ENCODE results near the gene MEIOSIN. TPM values are rescaled to one million over a fixed set of nuclear protein-coding genes. Genes with fewer than 3 reads are reported as not detected.

Gene MEIOSIN
- polyA plus RNA-seq, 1 donor from 2014 or later, result not detected

DNA sequence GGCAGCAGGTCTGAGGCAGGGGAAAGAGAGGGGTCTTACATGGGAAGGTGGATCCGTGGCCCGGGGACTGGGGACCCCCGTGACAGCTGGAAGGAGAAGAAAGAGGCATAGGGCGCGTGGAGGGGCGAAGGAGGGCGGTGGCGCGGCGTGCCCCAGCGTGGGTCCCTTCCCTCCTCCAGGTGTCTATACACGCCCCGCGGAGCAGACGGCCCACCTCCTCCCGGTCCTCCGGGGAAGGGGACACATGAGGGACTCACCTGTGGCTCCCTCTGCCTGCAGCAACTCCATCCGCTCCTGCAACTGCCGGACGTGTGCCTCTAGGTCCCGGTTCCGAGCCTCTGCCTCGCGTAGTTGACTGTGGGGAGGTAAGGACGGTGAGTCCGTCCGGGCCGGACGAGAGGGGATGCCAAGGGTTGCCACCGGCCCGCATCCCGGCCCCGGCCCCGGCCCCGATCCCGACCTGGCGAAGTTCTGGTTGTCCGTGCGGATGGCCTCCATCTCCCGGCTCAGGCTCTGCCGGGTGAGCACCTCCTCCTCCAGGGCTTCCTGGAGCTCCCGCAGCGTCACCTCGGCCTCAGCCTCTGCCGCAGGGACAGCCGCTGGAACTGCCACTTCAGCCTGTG, 38.2 kb downstream of the MEIOSIN start:
- Histone ChIP-seq H2AFZ (ENCODE audit: low read depth, low read length) (no peak overlapping the region), H3K36me3 (ENCODE audit: insufficient read depth, low read length) (no peaks in the 10 kb centered on the region), H3K79me2 (replicated peaks; ENCODE audit: insufficient read depth, low read length) (no peaks in the 10 kb centered on the region), H3K9me3 (ENCODE audit: low read length) (no peaks in the 10 kb centered on the region), H4K20me1 (ENCODE audit: insufficient read depth) (no peaks in the 10 kb centered on the region), H3K9ac (ENCODE audit: low read length) (no peak overlapping the region), H3K9me2 (ENCODE audit: insufficient read depth, low read length) (no peaks in the 10 kb centered on the region), H3K4me2 (ENCODE audit: low read length) (no peak overlapping the region), H3K27ac (ENCODE audit: low read length) (no peak overlapping the region), H3K4me3 (ENCODE audit: low read length) (no peak overlapping the region), H3K27me3 (ENCODE audit: insufficient read depth, low read depth, low read length) (peaks cover 22% of the 10 kb centered on the region), H3F3A (ENCODE audit: insufficient read depth, low read length, poor library complexity, severe bottlenecking) (no peaks in the 10 kb centered on the region)
- TF ChIP-seq, protein P1, sequence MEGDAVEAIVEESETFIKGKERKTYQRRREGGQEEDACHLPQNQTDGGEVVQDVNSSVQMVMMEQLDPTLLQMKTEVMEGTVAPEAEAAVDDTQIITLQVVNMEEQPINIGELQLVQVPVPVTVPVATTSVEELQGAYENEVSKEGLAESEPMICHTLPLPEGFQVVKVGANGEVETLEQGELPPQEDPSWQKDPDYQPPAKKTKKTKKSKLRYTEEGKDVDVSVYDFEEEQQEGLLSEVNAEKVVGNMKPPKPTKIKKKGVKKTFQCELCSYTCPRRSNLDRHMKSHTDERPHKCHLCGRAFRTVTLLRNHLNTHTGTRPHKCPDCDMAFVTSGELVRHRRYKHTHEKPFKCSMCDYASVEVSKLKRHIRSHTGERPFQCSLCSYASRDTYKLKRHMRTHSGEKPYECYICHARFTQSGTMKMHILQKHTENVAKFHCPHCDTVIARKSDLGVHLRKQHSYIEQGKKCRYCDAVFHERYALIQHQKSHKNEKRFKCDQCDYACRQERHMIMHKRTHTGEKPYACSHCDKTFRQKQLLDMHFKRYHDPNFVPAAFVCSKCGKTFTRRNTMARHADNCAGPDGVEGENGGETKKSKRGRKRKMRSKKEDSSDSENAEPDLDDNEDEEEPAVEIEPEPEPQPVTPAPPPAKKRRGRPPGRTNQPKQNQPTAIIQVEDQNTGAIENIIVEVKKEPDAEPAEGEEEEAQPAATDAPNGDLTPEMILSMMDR (IDR thresholded peaks at IDR 0.05; ENCODE audit: poor library complexity, severe bottlenecking), result no peak
- no peak for TF ChIP-seq MXI1 (conservative IDR thresholded peaks at IDR 0.05; ENCODE audit: poor library complexity, severe bottlenecking)
- no peak for TF ChIP-seq EP300 (conservative IDR thresholded peaks at IDR 0.05; ENCODE audit: poor library complexity, severe bottlenecking)
- no peak for TF ChIP-seq EZH2 (IDR thresholded peaks at IDR 0.05; ENCODE audit: borderline replicate concordance, insufficient read depth, low read length, poor library complexity, severe bottlenecking)
- no peak for TF ChIP-seq POLR2AphosphoS5 (IDR thresholded peaks at IDR 0.05)
- TF ChIP-seq, protein P2, sequence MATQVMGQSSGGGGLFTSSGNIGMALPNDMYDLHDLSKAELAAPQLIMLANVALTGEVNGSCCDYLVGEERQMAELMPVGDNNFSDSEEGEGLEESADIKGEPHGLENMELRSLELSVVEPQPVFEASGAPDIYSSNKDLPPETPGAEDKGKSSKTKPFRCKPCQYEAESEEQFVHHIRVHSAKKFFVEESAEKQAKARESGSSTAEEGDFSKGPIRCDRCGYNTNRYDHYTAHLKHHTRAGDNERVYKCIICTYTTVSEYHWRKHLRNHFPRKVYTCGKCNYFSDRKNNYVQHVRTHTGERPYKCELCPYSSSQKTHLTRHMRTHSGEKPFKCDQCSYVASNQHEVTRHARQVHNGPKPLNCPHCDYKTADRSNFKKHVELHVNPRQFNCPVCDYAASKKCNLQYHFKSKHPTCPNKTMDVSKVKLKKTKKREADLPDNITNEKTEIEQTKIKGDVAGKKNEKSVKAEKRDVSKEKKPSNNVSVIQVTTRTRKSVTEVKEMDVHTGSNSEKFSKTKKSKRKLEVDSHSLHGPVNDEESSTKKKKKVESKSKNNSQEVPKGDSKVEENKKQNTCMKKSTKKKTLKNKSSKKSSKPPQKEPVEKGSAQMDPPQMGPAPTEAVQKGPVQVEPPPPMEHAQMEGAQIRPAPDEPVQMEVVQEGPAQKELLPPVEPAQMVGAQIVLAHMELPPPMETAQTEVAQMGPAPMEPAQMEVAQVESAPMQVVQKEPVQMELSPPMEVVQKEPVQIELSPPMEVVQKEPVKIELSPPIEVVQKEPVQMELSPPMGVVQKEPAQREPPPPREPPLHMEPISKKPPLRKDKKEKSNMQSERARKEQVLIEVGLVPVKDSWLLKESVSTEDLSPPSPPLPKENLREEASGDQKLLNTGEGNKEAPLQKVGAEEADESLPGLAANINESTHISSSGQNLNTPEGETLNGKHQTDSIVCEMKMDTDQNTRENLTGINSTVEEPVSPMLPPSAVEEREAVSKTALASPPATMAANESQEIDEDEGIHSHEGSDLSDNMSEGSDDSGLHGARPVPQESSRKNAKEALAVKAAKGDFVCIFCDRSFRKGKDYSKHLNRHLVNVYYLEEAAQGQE (IDR thresholded peaks at IDR 0.05; ENCODE audit: borderline replicate concordance), result no peak
- no peak for TF ChIP-seq TAF1 (IDR thresholded peaks at IDR 0.05; ENCODE audit: low read depth)
- no peak for TF ChIP-seq SMC3 (conservative IDR thresholded peaks at IDR 0.05; ENCODE audit: poor library complexity)
- no peak for TF ChIP-seq RAD21 (conservative IDR thresholded peaks at IDR 0.05)

DNA sequence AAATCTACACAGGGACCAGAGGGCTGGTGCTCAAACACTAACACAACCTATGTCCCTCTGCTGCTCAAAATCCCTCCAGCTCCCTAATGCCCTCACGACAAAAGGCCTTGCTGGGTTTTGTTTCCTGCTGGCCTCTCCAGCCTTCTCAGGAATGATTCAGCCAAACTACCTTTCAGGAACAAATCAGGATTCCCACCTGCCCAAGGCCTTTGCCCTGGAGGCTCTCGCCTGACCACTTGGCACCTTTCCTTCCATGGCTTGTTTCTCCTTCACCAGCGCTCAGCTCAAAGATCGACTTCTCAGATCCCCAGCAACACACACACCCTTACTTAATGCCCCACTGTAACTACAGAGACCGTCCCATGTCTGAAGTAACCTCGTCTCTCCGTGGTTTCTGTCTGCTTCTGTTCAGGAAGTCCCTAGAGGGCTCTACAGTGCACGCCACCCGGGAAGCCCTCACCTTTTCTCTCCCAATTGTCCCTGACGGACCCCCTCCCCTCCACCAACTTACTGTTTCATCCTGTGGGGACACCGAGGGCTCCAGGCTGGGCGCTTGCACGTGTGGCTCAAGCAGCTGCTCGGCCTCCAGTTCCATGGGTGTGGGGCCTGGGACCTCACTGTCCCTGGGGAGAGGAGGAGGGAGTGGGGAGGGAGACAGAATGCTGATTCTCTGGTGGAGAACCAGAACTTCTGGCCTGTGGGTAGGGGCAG, 39.0 kb downstream of the MEIOSIN start:
- no peak for TF ChIP-seq EP300 (conservative IDR thresholded peaks at IDR 0.05; ENCODE audit: poor library complexity, severe bottlenecking)
- TF ChIP-seq SMC3 (conservative IDR thresholded peaks at IDR 0.05; ENCODE audit: poor library complexity), result no peak
- no peak for TF ChIP-seq RAD21 (conservative IDR thresholded peaks at IDR 0.05)
- TF ChIP-seq TAF1 (IDR thresholded peaks at IDR 0.05; ENCODE audit: low read depth), result no peak
- TF ChIP-seq POLR2AphosphoS5 (IDR thresholded peaks at IDR 0.05), result no peak
- TF ChIP-seq, protein P1 (IDR thresholded peaks at IDR 0.05; ENCODE audit: poor library complexity, severe bottlenecking), result no peak
- TF ChIP-seq MXI1 (conservative IDR thresholded peaks at IDR 0.05; ENCODE audit: poor library complexity, severe bottlenecking), result no peak
- no peak overlapping the region for H3K4me2 ChIP-seq (ENCODE audit: low read length)
- H3K9me2 ChIP-seq (ENCODE audit: insufficient read depth, low read length), result no peaks in the 10 kb centered on the region
- no peaks in the 10 kb centered on the region for H3K9me3 ChIP-seq (ENCODE audit: low read length)
- no peak overlapping the region for H2AFZ ChIP-seq (ENCODE audit: low read depth, low read length)
- H3K79me2 ChIP-seq (replicated peaks; ENCODE audit: insufficient read depth, low read length), result no peaks in the 10 kb centered on the region
- H3K4me3 ChIP-seq (ENCODE audit: low read length), result no peak overlapping the region
- no peak overlapping the region for H3K9ac ChIP-seq (ENCODE audit: low read length)
- no peak overlapping the region for H3K27ac ChIP-seq (ENCODE audit: low read length)
- no peaks in the 10 kb centered on the region for H3K36me3 ChIP-seq (ENCODE audit: insufficient read depth, low read length)
- no peaks in the 10 kb centered on the region for H4K20me1 ChIP-seq (ENCODE audit: insufficient read depth)
- peaks cover 16% of the 10 kb centered on the region for H3K27me3 ChIP-seq (ENCODE audit: insufficient read depth, low read depth, low read length)
- no peaks in the 10 kb centered on the region for H3F3A ChIP-seq (ENCODE audit: insufficient read depth, low read length, poor library complexity, severe bottlenecking)
